WTC11 (cell line): ENCODE measurements around the gene LRP1. TPM values are rescaled to one million over a fixed set of nuclear protein-coding genes. Genes with fewer than 3 reads are reported as not detected.

ENCODE experiments used
- ATAC-seq: fragments of 200-7000 bp; cut with Tn5 transposase; 2 replicates; pipeline ENCODE4 v1.10.0; 2021; ENCODE audit warnings: mild to moderate bottlenecking, moderate library complexity
- CTCF ChIA-PET: fragments of 300-600 bp; sonication (Branson Sonifier 250); formaldehyde crosslinking; loops from one replicate; lab custom pipeline; 2021; ENCODE audit warnings: antibody characterized with exemption; lab: Charles Lee
- POLR2A ChIA-PET: fragments of 350-600 bp; sonication (Branson Sonifier 250); formaldehyde crosslinking; loops from one replicate; lab custom pipeline; 2021; ENCODE audit warnings: antibody characterized with exemption; lab: Charles Lee
- DNase-seq: peaks from one replicate; pipeline ENCODE4 v3.0.0; 2021; ENCODE audit warnings: low spot score
- H3K27ac Mint-ChIP-seq: 2 replicates; pipeline ENCODE4 v1.8.0; 2021; ENCODE audit warnings: mixed read lengths
- H3K27me3 Mint-ChIP-seq: 2 replicates; pipeline ENCODE4 v1.8.0; 2021; ENCODE audit warnings: low read depth, mild to moderate bottlenecking, moderate library complexity, mixed read lengths
- H3K36me3 Mint-ChIP-seq: 2 replicates; pipeline ENCODE4 v1.8.0; 2021; ENCODE audit warnings: mixed read lengths
- H3K4me1 Mint-ChIP-seq: 2 replicates; pipeline ENCODE4 v1.8.0; 2022; ENCODE audit warnings: mixed read lengths
- H3K4me3 Mint-ChIP-seq: 2 replicates; pipeline ENCODE4 v1.8.0; 2021; ENCODE audit warnings: mild to moderate bottlenecking, moderate library complexity, mixed read lengths
- H3K9me3 Mint-ChIP-seq: 2 replicates; pipeline ENCODE4 v1.8.0; 2021; ENCODE audit warnings: mixed read lengths
- AR ChIP-seq: fragments of 250-450 bp; sonication (Bioruptor Pico); IDR thresholded peaks from 2 replicates; pipeline ENCODE4 v1.9.0; 2021; ENCODE audit warnings: mild to moderate bottlenecking
- CREB1 ChIP-seq: sonication (generic); formaldehyde crosslinking; IDR thresholded peaks from 2 replicates; pipeline ENCODE4 v1.8.0; 2023; ENCODE audit warnings: mild to moderate bottlenecking, missing genetic modification reagents
- ESRRA ChIP-seq: sonication (generic); formaldehyde crosslinking; IDR thresholded peaks from 2 replicates; pipeline ENCODE4 v1.8.1; 2022; ENCODE audit warnings: mild to moderate bottlenecking, missing genetic modification reagents, borderline replicate concordance
- FOXK1 ChIP-seq: sonication (generic); formaldehyde crosslinking; IDR thresholded peaks from 2 replicates; pipeline ENCODE4 v1.8.0; 2022; ENCODE audit warnings: mild to moderate bottlenecking, moderate library complexity, missing genetic modification reagents
- FOXP1 ChIP-seq: sonication (generic); formaldehyde crosslinking; IDR thresholded peaks from 2 replicates; pipeline ENCODE4 v1.8.0; 2022; ENCODE audit warnings: missing genetic modification reagents, mild to moderate bottlenecking, moderate library complexity, borderline replicate concordance
- GABPB1 ChIP-seq: sonication (generic); formaldehyde crosslinking; IDR thresholded peaks from 2 replicates; pipeline ENCODE4 v1.8.1; 2023; ENCODE audit warnings: mild to moderate bottlenecking, missing genetic modification reagents
- GTF2I ChIP-seq: fragments of 250-450 bp; sonication (Bioruptor Pico); conservative IDR thresholded peaks from 2 replicates; pipeline ENCODE4 v1.4.0; 2021; ENCODE audit warnings: mild to moderate bottlenecking
- JUN ChIP-seq: sonication (generic); formaldehyde crosslinking; IDR thresholded peaks from 2 replicates; pipeline ENCODE4 v1.8.0; 2023; ENCODE audit warnings: mild to moderate bottlenecking, missing genetic modification reagents
- SMAD4 ChIP-seq: sonication (generic); formaldehyde crosslinking; IDR thresholded peaks from 2 replicates; pipeline ENCODE4 v1.8.0; 2022; ENCODE audit warnings: mild to moderate bottlenecking, missing genetic modification reagents
- ZMAT4 ChIP-seq: fragments of 250-450 bp; sonication (Bioruptor Pico); IDR thresholded peaks from 2 replicates; pipeline ENCODE4 v1.9.0; 2021; ENCODE audit warnings: mild to moderate bottlenecking
- ZNF317 ChIP-seq: sonication (generic); formaldehyde crosslinking; IDR thresholded peaks from 2 replicates; pipeline ENCODE4 v1.8.1; 2023; ENCODE audit warnings: low read depth, mild to moderate bottlenecking, moderate library complexity, missing genetic modification reagents, borderline replicate concordance
- ZNF671 ChIP-seq: fragments of 250-450 bp; sonication (Bioruptor Pico); IDR thresholded peaks from 2 replicates; pipeline ENCODE4 v1.8.0; 2021; ENCODE audit warnings: mild to moderate bottlenecking
- total RNA-seq: library from RNA; stranded (reverse); gene quantifications from 3 replicates; pipeline ENCODE4 v1.2.3, GENCODE V29; 2021
- TF ChIP-seq, protein P1 (sequence below): sonication (generic); formaldehyde crosslinking; IDR thresholded peaks from 2 replicates; pipeline ENCODE4 v1.8.0; 2022; ENCODE audit warnings: mild to moderate bottlenecking, missing genetic modification reagents
- TF ChIP-seq, protein P2 (sequence below): sonication (generic); formaldehyde crosslinking; IDR thresholded peaks from 2 replicates; pipeline ENCODE4 v1.8.0; 2022; ENCODE audit warnings: mild to moderate bottlenecking, missing genetic modification reagents
- TF ChIP-seq, protein P3 (sequence below): sonication (generic); formaldehyde crosslinking; IDR thresholded peaks from 2 replicates; pipeline ENCODE4 v1.8.0; 2022; ENCODE audit warnings: missing genetic modification reagents

LRP1 gene
- total RNA-seq, 1 experiment from 2014 or later: 120 TPM

- no peak overlapping the region for H3K27ac Mint-ChIP-seq
- DNase-seq (no peak), ATAC-seq (no peak)
- ChIA-PET CTCF (no interaction called here), POLR2A (interaction anchor here (0.6 to 0.8 kb wide), 2 partner anchors 19 to 52 kb away, joined by 3 read pairs; no protein-coding TSS in a partner anchor)
- no peaks in the 10 kb centered on the region for H3K27me3 Mint-ChIP-seq
- H3K4me1 Mint-ChIP-seq: peaks cover 4% of the 10 kb centered on the region
- peaks cover 47% of the 10 kb centered on the region for H3K36me3 Mint-ChIP-seq
- H3K9me3 Mint-ChIP-seq: no peaks in the 10 kb centered on the region
- no peak for TF ChIP-seq ZNF317
- no peak for TF ChIP-seq FOXP1 (CRISPR knock-in tag)
- no peak for TF ChIP-seq SMAD4 (CRISPR knock-in tag)
- no peak for TF ChIP-seq ZNF671 (CRISPR knock-in tag)
- no peak for TF ChIP-seq ESRRA (CRISPR knock-in tag)
- TF ChIP-seq AR (CRISPR knock-in tag): no peak
- TF ChIP-seq, protein P1, sequence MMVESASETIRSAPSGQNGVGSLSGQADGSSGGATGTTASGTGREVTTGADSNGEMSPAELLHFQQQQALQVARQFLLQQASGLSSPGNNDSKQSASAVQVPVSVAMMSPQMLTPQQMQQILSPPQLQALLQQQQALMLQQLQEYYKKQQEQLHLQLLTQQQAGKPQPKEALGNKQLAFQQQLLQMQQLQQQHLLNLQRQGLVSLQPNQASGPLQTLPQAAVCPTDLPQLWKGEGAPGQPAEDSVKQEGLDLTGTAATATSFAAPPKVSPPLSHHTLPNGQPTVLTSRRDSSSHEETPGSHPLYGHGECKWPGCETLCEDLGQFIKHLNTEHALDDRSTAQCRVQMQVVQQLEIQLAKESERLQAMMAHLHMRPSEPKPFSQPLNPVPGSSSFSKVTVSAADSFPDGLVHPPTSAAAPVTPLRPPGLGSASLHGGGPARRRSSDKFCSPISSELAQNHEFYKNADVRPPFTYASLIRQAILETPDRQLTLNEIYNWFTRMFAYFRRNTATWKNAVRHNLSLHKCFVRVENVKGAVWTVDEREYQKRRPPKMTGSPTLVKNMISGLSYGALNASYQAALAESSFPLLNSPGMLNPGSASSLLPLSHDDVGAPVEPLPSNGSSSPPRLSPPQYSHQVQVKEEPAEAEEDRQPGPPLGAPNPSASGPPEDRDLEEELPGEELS: no peak
- no peak for TF ChIP-seq FOXK1 (CRISPR knock-in tag)
- TF ChIP-seq ZMAT4 (CRISPR knock-in tag): no peak
- TF ChIP-seq, protein P2, sequence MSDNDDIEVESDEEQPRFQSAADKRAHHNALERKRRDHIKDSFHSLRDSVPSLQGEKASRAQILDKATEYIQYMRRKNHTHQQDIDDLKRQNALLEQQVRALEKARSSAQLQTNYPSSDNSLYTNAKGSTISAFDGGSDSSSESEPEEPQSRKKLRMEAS (CRISPR knock-in tag): no peak
- TF ChIP-seq, protein P3, sequence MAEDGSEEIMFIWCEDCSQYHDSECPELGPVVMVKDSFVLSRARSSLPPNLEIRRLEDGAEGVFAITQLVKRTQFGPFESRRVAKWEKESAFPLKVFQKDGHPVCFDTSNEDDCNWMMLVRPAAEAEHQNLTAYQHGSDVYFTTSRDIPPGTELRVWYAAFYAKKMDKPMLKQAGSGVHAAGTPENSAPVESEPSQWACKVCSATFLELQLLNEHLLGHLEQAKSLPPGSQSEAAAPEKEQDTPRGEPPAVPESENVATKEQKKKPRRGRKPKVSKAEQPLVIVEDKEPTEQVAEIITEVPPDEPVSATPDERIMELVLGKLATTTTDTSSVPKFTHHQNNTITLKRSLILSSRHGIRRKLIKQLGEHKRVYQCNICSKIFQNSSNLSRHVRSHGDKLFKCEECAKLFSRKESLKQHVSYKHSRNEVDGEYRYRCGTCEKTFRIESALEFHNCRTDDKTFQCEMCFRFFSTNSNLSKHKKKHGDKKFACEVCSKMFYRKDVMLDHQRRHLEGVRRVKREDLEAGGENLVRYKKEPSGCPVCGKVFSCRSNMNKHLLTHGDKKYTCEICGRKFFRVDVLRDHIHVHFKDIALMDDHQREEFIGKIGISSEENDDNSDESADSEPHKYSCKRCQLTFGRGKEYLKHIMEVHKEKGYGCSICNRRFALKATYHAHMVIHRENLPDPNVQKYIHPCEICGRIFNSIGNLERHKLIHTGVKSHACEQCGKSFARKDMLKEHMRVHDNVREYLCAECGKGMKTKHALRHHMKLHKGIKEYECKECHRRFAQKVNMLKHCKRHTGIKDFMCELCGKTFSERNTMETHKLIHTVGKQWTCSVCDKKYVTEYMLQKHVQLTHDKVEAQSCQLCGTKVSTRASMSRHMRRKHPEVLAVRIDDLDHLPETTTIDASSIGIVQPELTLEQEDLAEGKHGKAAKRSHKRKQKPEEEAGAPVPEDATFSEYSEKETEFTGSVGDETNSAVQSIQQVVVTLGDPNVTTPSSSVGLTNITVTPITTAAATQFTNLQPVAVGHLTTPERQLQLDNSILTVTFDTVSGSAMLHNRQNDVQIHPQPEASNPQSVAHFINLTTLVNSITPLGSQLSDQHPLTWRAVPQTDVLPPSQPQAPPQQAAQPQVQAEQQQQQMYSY: no peak
- TF ChIP-seq GTF2I (CRISPR knock-in tag): no peak
- TF ChIP-seq GABPB1 (CRISPR knock-in tag): no peak
- TF ChIP-seq CREB1 (CRISPR knock-in tag): no peak
- no peak for TF ChIP-seq JUN
- H3K4me3 Mint-ChIP-seq: no peak overlapping the region
Measured at GRCh38 chr12:57179331-57180086, 51.2 kb downstream of the LRP1 start.
